ENCODE data around the gene ARID4A.

- TF ChIP-seq, protein P1, sequence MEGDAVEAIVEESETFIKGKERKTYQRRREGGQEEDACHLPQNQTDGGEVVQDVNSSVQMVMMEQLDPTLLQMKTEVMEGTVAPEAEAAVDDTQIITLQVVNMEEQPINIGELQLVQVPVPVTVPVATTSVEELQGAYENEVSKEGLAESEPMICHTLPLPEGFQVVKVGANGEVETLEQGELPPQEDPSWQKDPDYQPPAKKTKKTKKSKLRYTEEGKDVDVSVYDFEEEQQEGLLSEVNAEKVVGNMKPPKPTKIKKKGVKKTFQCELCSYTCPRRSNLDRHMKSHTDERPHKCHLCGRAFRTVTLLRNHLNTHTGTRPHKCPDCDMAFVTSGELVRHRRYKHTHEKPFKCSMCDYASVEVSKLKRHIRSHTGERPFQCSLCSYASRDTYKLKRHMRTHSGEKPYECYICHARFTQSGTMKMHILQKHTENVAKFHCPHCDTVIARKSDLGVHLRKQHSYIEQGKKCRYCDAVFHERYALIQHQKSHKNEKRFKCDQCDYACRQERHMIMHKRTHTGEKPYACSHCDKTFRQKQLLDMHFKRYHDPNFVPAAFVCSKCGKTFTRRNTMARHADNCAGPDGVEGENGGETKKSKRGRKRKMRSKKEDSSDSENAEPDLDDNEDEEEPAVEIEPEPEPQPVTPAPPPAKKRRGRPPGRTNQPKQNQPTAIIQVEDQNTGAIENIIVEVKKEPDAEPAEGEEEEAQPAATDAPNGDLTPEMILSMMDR (IDR thresholded peaks at IDR 0.05; ENCODE audit: low read length) = no peak
- no peak for TF ChIP-seq EZH2 (IDR thresholded peaks at IDR 0.05; ENCODE audit: borderline replicate concordance, low read length)
These were observed 14.6 kb upstream of the ARID4A start for GRCh38 chr14:58283730-58284129.
